HG03066 (cell line): ENCODE measurements around the gene RETN.

ENCODE experiments used
- ATAC-seq: cut with Tn5 transposase; IDR thresholded peaks from one replicate; pipeline ENCODE4 v1.9.1; 2021; ENCODE audit warnings: low read depth; ENCODE audit not compliant: unreplicated experiment

Gene RETN

GRCh38 chr19:7681340-7682174, 12.7 kb downstream of the RETN start:
- ATAC-seq: no peak

GRCh38 chr19:7682175-7682855, 13.5 kb downstream of the RETN start:
- ATAC-seq: no peak

GRCh38 chr19:7685546-7686445, 16.9 kb downstream of the RETN start:
- no peak for ATAC-seq

GRCh38 chr19:7687177-7687576, 18.3 kb downstream of the RETN start:
- no peak for ATAC-seq

GRCh38 chr19:7689165-7689564, 20.3 kb downstream of the RETN start:
- no peak for ATAC-seq

- no peak for ATAC-seq
Observed at GRCh38 chr19:7690779-7691258, 22.0 kb downstream of the RETN start.

GRCh38 chr19:7691497-7691896, 22.6 kb downstream of the RETN start:
- ATAC-seq: no peak

- no peak for ATAC-seq
Observed at GRCh38 chr19:7692417-7693088, 23.7 kb downstream of the RETN start.

GRCh38 chr19:7694499-7694898, 25.6 kb downstream of the RETN start:
- no peak for ATAC-seq

- no peak for ATAC-seq
Observed at GRCh38 chr19:7697721-7698287, 29.0 kb downstream of the RETN start.

GRCh38 chr19:7698583-7698982, 29.7 kb downstream of the RETN start:
- no peak for ATAC-seq

- ATAC-seq: no peak
Observed at GRCh38 chr19:7699003-7699402, 30.2 kb downstream of the RETN start.

GRCh38 chr19:7699417-7700401, 30.9 kb downstream of the RETN start:
- no peak for ATAC-seq

- ATAC-seq: no peak
Observed at GRCh38 chr19:7701049-7701653, 32.3 kb downstream of the RETN start.

- peak; percentile 49 for ATAC-seq
Observed at GRCh38 chr19:7701654-7702457, 33.0 kb downstream of the RETN start, which contains the start of gene FCER2. Gene FCER2, minus strand, starts transcription at chr19:7702131. Its CDS starts 2,371 bp downstream, at chr19:7699760.

- ATAC-seq: no peak
Observed at GRCh38 chr19:7703332-7703731, 34.5 kb downstream of the RETN start.

- no peak for ATAC-seq
Observed at GRCh38 chr19:7704280-7705060, 35.6 kb downstream of the RETN start.
